NCI-H524 treated with DMSO at 0.1 percent for 48 hours (cell line): Measurements from ENCODE around the gene MOB2.
"Not testable (repeated sequence)": the region's sequence is repeated elsewhere in the genome, so short reads cannot be mapped to it uniquely, and the experiment has no call there.

Source experiments
- DNase-seq: peaks from one replicate; lab custom pipeline; 2025; lab: John Stamatoyannopoulos, UW

The MOB2 gene

GRCh38 chr11:1517117-1518005 is 30.8 kb upstream of the MOB2 start:
- DNase-seq = no peak

GRCh38 chr11:1516273-1517067 is 29.9 kb upstream of the MOB2 start:
- no peak for DNase-seq

- no peak for DNase-seq
Measured at GRCh38 chr11:1515082-1516060, 28.8 kb upstream of the MOB2 start.

- no peak for DNase-seq
Measured at GRCh38 chr11:1514336-1515061, 27.9 kb upstream of the MOB2 start.

- DNase-seq = no peak
Measured at GRCh38 chr11:1513326-1514296, 27.0 kb upstream of the MOB2 start.

- DNase-seq = not testable (repeated sequence)
Measured at GRCh38 chr11:1512531-1513258, 26.1 kb upstream of the MOB2 start.

GRCh38 chr11:1511937-1512496 is 25.4 kb upstream of the MOB2 start:
- DNase-seq = no peak

GRCh38 chr11:1510928-1511327 is 24.3 kb upstream of the MOB2 start:
- DNase-seq = no peak

- not testable (repeated sequence) for DNase-seq
Measured at GRCh38 chr11:1510351-1510750, 23.8 kb upstream of the MOB2 start.

- no peak for DNase-seq
Measured at GRCh38 chr11:1509626-1510255, 23.2 kb upstream of the MOB2 start.

GRCh38 chr11:1508986-1509385 is 22.4 kb upstream of the MOB2 start:
- DNase-seq = no peak

GRCh38 chr11:1508491-1508891 is 21.9 kb upstream of the MOB2 start:
- no peak for DNase-seq

- no peak for DNase-seq
Measured at GRCh38 chr11:1507381-1508140, 21.0 kb upstream of the MOB2 start.

- no peak for DNase-seq
Measured at GRCh38 chr11:1506981-1507380, 20.4 kb upstream of the MOB2 start.

- DNase-seq = no peak
Measured at GRCh38 chr11:1505480-1505879, 18.9 kb upstream of the MOB2 start.

GRCh38 chr11:1504581-1505290 is 18.2 kb upstream of the MOB2 start:
- DNase-seq = no peak

GRCh38 chr11:1504138-1504537 is 17.6 kb upstream of the MOB2 start:
- DNase-seq = no peak
